NCI-H1436 (cell line): ENCODE measurements around the gene SEMA6A.

Experiments used
- DNase-seq: peaks from one replicate; lab custom pipeline; 2025; lab: John Stamatoyannopoulos, UW

Gene SEMA6A

GRCh38 chr5:116437922-116438578 is 136.6 kb downstream of the SEMA6A start:
- DNase-seq, result no peak

- no peak for DNase-seq
Measured at GRCh38 chr5:116437351-116437705, 137.3 kb downstream of the SEMA6A start.

- DNase-seq, result no peak
Measured at GRCh38 chr5:116436674-116437350, 137.8 kb downstream of the SEMA6A start.

GRCh38 chr5:116428966-116429365 is 145.7 kb downstream of the SEMA6A start:
- no peak for DNase-seq

GRCh38 chr5:116428413-116428812 is 146.2 kb downstream of the SEMA6A start:
- DNase-seq, result no peak

- DNase-seq, result no peak
Measured at GRCh38 chr5:116424951-116425350, 149.7 kb downstream of the SEMA6A start.

- no peak for DNase-seq
Measured at GRCh38 chr5:116424258-116424615, 150.4 kb downstream of the SEMA6A start.

GRCh38 chr5:116423587-116424257 is 150.9 kb downstream of the SEMA6A start:
- DNase-seq, result no peak

GRCh38 chr5:116423141-116423540 is 151.5 kb downstream of the SEMA6A start:
- DNase-seq, result no peak

- DNase-seq, result no peak
Measured at GRCh38 chr5:116421080-116421629, 153.5 kb downstream of the SEMA6A start.

- no peak for DNase-seq
Measured at GRCh38 chr5:116420540-116420939, 154.1 kb downstream of the SEMA6A start.

- DNase-seq, result no peak
Measured at GRCh38 chr5:116419258-116419657, 155.4 kb downstream of the SEMA6A start.

GRCh38 chr5:116418774-116419173 is 155.8 kb downstream of the SEMA6A start:
- no peak for DNase-seq

- no peak for DNase-seq
Measured at GRCh38 chr5:116418016-116418415, 156.6 kb downstream of the SEMA6A start.

- no peak for DNase-seq
Measured at GRCh38 chr5:116415989-116416388, 158.6 kb downstream of the SEMA6A start.

GRCh38 chr5:116415182-116415581 is 159.4 kb downstream of the SEMA6A start:
- DNase-seq, result no peak

GRCh38 chr5:116411101-116411571 is 163.5 kb downstream of the SEMA6A start:
- no peak for DNase-seq

- no peak for DNase-seq
Measured at GRCh38 chr5:116410336-116410890, 164.2 kb downstream of the SEMA6A start.

- no peak for DNase-seq
Measured at GRCh38 chr5:116409591-116410296, 164.9 kb downstream of the SEMA6A start.

GRCh38 chr5:116406306-116407041 is 168.1 kb downstream of the SEMA6A start:
- no peak for DNase-seq

GRCh38 chr5:116404792-116405191 is 169.8 kb downstream of the SEMA6A start:
- DNase-seq, result no peak
